Measurements from ENCODE around the gene MED13. TPM values are rescaled to one million over a fixed set of nuclear protein-coding genes. Genes with fewer than 3 reads are reported as not detected.

MED13 gene
- total RNA-seq, 1 experiment from 2014 or later, result 77.6 TPM

- Histone ChIP-seq H3K4me1 (no peaks in the 10 kb centered on the region), H3K4me3 (ENCODE audit: low read depth, low read length) (no peak overlapping the region), H3K9me3 (no peaks in the 10 kb centered on the region), H3K36me3 (ENCODE audit: control insufficient read depth, insufficient read depth, low read length) (no peaks in the 10 kb centered on the region), H3K27me3 (replicated peaks; ENCODE audit: control insufficient read depth, insufficient read depth, low read length) (no peaks in the 10 kb centered on the region)
- Mint-ChIP-seq H3K27ac (ENCODE audit: unreplicated experiment) (no peak overlapping the region), H3K4me1 (ENCODE audit: low read depth, unreplicated experiment) (no peaks in the 10 kb centered on the region), H3K9me3 (ENCODE audit: unreplicated experiment) (no peaks in the 10 kb centered on the region), H3K4me3 (ENCODE audit: unreplicated experiment) (no peak overlapping the region), H3K27me3 (ENCODE audit: insufficient read depth, unreplicated experiment) (no peaks in the 10 kb centered on the region), H3K36me3 (ENCODE audit: insufficient read depth, unreplicated experiment) (peaks cover 42% of the 10 kb centered on the region)
- TF ChIP-seq CTCF (IDR thresholded peaks at IDR 0.05; ENCODE audit: insufficient read depth in 1 of 2, low read depth in 1 of 2, low read length in 1 of 2, severe bottlenecking in 1 of 2, unreplicated experiment in 1 of 2), result no peak
- CTCF ChIA-PET, result no interaction called here
- no TSS peak for BruUV-seq (replicated peaks)
- DNase-seq, result no peak
- intact Hi-C loops (cut with micrococcal nuclease; ENCODE audit: unreplicated experiment), result no loop called here
- POLR2A ChIA-PET, result no interaction called here
Observed at GRCh38 chr17:61908292-61909037, 156.6 kb downstream of the MED13 start.

GRCh38 chr17:61907361-61907760 lies 157.7 kb downstream of the MED13 start:
- Mint-ChIP-seq H3K27ac (ENCODE audit: unreplicated experiment) (no peak overlapping the region), H3K9me3 (ENCODE audit: unreplicated experiment) (no peaks in the 10 kb centered on the region), H3K4me1 (ENCODE audit: low read depth, unreplicated experiment) (no peaks in the 10 kb centered on the region), H3K4me3 (ENCODE audit: unreplicated experiment) (no peak overlapping the region), H3K36me3 (ENCODE audit: insufficient read depth, unreplicated experiment) (peaks cover 53% of the 10 kb centered on the region), H3K27me3 (ENCODE audit: insufficient read depth, unreplicated experiment) (no peaks in the 10 kb centered on the region)
- no TSS peak for BruUV-seq (replicated peaks)
- no peaks in the 10 kb centered on the region for H3K4me1 ChIP-seq
- intact Hi-C loops (cut with micrococcal nuclease; ENCODE audit: unreplicated experiment), result no loop called here
- H3K9me3 ChIP-seq, result no peaks in the 10 kb centered on the region
- H3K27me3 ChIP-seq (replicated peaks; ENCODE audit: control insufficient read depth, insufficient read depth, low read length), result no peaks in the 10 kb centered on the region
- no peaks in the 10 kb centered on the region for H3K36me3 ChIP-seq (ENCODE audit: control insufficient read depth, insufficient read depth, low read length)
- no peak for DNase-seq
- POLR2A ChIA-PET, result no interaction called here
- no peak for TF ChIP-seq CTCF (IDR thresholded peaks at IDR 0.05; ENCODE audit: insufficient read depth in 1 of 2, low read depth in 1 of 2, low read length in 1 of 2, severe bottlenecking in 1 of 2, unreplicated experiment in 1 of 2)
- no peak overlapping the region for H3K4me3 ChIP-seq (ENCODE audit: low read depth, low read length)
- CTCF ChIA-PET, result no interaction called here

GRCh38 chr17:61904094-61904710 lies 160.9 kb downstream of the MED13 start:
- Mint-ChIP-seq H3K4me3 (ENCODE audit: unreplicated experiment) (no peak overlapping the region), H3K27me3 (ENCODE audit: insufficient read depth, unreplicated experiment) (no peaks in the 10 kb centered on the region), H3K36me3 (ENCODE audit: insufficient read depth, unreplicated experiment) (peaks cover 55% of the 10 kb centered on the region), H3K4me1 (ENCODE audit: low read depth, unreplicated experiment) (no peaks in the 10 kb centered on the region), H3K27ac (ENCODE audit: unreplicated experiment) (no peak overlapping the region), H3K9me3 (ENCODE audit: unreplicated experiment) (no peaks in the 10 kb centered on the region)
- BruUV-seq (replicated peaks), result no TSS peak
- no peaks in the 10 kb centered on the region for H3K9me3 ChIP-seq
- intact Hi-C loops (cut with micrococcal nuclease; ENCODE audit: unreplicated experiment), result no loop called here
- H3K4me1 ChIP-seq, result no peaks in the 10 kb centered on the region
- DNase-seq, result no peak
- no peaks in the 10 kb centered on the region for H3K36me3 ChIP-seq (ENCODE audit: control insufficient read depth, insufficient read depth, low read length)
- ChIA-PET CTCF (no interaction called here), POLR2A (no interaction called here)
- no peaks in the 10 kb centered on the region for H3K27me3 ChIP-seq (replicated peaks; ENCODE audit: control insufficient read depth, insufficient read depth, low read length)
- H3K4me3 ChIP-seq (ENCODE audit: low read depth, low read length), result no peak overlapping the region
- no peak for TF ChIP-seq CTCF (IDR thresholded peaks at IDR 0.05; ENCODE audit: insufficient read depth in 1 of 2, low read depth in 1 of 2, low read length in 1 of 2, severe bottlenecking in 1 of 2, unreplicated experiment in 1 of 2)

Measured in Caco-2 (cell line).